ENCODE data around the gene PRDM16. TPM values are rescaled to one million over a fixed set of nuclear protein-coding genes. Genes with fewer than 3 reads are reported as not detected.

PRDM16 gene
- total and polyA plus RNA-seq, 4 donors, result 0.05 to 0.67 (median 0.19) TPM

DNA sequence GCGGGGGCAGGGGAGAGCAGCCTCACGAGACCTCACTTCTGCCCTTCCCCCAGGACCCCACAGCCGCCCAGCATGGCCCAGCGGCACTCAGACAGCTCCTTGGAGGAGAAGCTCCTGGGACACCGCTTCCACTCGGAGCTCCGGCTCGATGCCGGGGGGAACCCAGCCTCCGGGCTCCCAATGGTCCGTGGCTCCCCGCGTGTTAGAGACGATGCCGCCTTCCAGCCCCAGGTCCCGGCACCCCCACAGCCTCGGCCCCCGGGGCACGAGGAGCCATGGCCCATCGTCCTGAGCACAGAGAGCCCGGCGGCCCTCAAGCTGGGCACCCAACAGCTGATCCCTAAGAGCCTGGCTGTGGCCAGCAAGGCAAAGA lies 394.0 kb downstream of the PRDM16 start:
- WGBS, result 96% methylated on average over 22 of the region's 22 CpGs
- Histone ChIP-seq H3K4me1 (ENCODE audit: control insufficient read depth in 4 of 4, insufficient read depth in 4 of 4, low read length in 3 of 4) (peaks cover 2 to 10% (median 6%) of the 10 kb centered on the region in 4 donors), H3K4me3 (ENCODE audit: low read depth in 1 of 3, low read length in 3 of 3) (no peak overlapping the region), H3K27me3 (ENCODE audit: control insufficient read depth in 4 of 4, insufficient read depth in 4 of 4, low read length in 3 of 4) (no peaks in the 10 kb centered on the region), H3K36me3 (ENCODE audit: control insufficient read depth in 4 of 4, insufficient read depth in 3 of 4, low read depth in 1 of 4, low read length in 3 of 4) (no peaks in the 10 kb centered on the region), H3K9me3 (ENCODE audit: control insufficient read depth in 4 of 4, low read length in 3 of 4) (no peaks in the 10 kb centered on the region), H3K27ac (ENCODE audit: low read depth in 1 of 2, low read length in 2 of 2) (no peak overlapping the region), H3K9ac (ENCODE audit: low read depth in 1 of 2, low read length in 2 of 2) (no peak overlapping the region)
- no peak for TF ChIP-seq SP1 (IDR thresholded peaks at IDR 0.05)
- no peak for DNase-seq (ENCODE audit: low spot score)

DNA sequence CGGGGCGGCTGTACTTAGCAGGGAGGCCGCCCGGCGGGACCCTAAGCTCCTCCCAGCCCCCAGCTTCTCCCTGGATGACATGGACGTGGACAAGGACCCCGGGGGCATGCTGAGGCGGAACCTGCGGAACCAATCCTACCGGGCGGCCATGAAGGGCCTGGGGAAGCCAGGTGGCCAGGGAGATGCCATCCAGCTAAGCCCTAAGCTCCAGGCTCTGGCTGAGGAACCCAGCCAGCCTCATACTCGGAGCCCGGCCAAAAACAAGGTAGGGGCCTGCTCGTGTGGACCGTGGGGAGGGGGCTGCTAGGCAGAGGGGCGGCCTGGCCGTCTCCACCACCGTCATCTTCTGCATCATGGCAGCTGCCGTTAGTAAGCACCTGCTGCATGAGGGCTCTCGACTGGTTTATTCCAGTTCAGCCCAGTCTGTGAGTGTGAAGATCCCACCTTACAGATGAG lies 394.4 kb downstream of the PRDM16 start:
- no peak overlapping the region for H3K9ac ChIP-seq (ENCODE audit: low read depth in 1 of 2, low read length in 2 of 2)
- no peaks in the 10 kb centered on the region for H3K27me3 ChIP-seq (ENCODE audit: control insufficient read depth in 4 of 4, insufficient read depth in 4 of 4, low read length in 3 of 4)
- H3K4me1 ChIP-seq (ENCODE audit: control insufficient read depth in 4 of 4, insufficient read depth in 4 of 4, low read length in 3 of 4), result peaks cover 2 to 10% (median 6%) of the 10 kb centered on the region in 4 donors
- WGBS, result 96% methylated on average over 20 of the region's 20 CpGs
- H3K4me3 ChIP-seq (ENCODE audit: low read depth in 1 of 3, low read length in 3 of 3), result no peak overlapping the region
- H3K9me3 ChIP-seq (ENCODE audit: control insufficient read depth in 4 of 4, low read length in 3 of 4), result no peaks in the 10 kb centered on the region
- TF ChIP-seq SP1 (IDR thresholded peaks at IDR 0.05), result no peak
- TF ChIP-seq HNF4A (conservative IDR thresholded peaks at IDR 0.05), result no peak
- TF ChIP-seq, protein P1, sequence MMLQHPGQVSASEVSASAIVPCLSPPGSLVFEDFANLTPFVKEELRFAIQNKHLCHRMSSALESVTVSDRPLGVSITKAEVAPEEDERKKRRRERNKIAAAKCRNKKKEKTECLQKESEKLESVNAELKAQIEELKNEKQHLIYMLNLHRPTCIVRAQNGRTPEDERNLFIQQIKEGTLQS (IDR thresholded peaks at IDR 0.05), result no peak
- no peak for TF ChIP-seq YY1 (IDR thresholded peaks at IDR 0.05)
- TF ChIP-seq, protein P2, sequence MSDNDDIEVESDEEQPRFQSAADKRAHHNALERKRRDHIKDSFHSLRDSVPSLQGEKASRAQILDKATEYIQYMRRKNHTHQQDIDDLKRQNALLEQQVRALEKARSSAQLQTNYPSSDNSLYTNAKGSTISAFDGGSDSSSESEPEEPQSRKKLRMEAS (IDR thresholded peaks at IDR 0.05), result no peak
- TF ChIP-seq FOXA2 (IDR thresholded peaks at IDR 0.05), result no peak
- no peak for TF ChIP-seq EGR1 (IDR thresholded peaks at IDR 0.05; ENCODE audit: low read depth in 2 of 2)
- TF ChIP-seq HNF4G (IDR thresholded peaks at IDR 0.05), result no peak
- DNase-seq (ENCODE audit: low spot score), result no peak
- no peak overlapping the region for H3K27ac ChIP-seq (ENCODE audit: low read depth in 1 of 2, low read length in 2 of 2)
- H3K36me3 ChIP-seq (ENCODE audit: control insufficient read depth in 4 of 4, insufficient read depth in 3 of 4, low read depth in 1 of 4, low read length in 3 of 4), result no peaks in the 10 kb centered on the region

DNA sequence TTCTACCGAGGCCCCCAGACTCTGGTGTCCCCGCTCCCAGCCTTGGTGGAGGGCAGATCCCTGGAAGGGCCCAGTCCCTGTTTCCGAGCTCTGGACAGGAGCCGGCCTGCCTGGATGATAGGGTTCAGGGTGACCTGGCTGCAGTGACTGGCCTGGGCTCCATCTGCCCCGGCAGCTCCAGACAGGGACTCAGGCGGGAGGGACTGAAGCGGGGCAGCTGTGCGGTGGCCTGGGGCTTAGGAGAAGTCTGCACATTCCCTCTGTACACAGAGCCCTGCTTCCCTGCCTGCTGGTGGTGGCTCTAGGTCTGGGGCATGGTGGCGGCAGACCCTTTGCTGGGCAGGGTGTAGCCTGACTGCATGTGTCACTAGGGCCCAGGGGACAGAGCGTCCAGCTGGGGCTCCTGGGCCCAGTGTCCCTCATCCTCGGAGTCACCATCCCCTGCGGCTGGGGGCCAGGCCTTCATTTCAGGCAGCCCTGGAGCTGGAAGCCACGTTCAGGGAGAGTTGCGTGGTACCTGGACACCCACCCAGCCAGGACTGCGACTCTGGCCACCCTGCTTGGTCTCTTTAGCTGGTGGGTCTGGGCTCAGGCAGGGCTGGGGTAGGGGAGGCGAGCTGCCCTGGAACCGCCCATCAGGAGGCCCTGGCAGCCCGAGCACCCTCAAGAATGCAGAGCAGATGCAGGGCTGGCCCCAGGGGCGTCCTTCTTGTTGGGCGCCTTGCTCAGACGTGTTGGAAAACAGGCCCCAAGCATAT lies 395.1 kb downstream of the PRDM16 start:
- WGBS, result 96% methylated on average over 21 of the region's 21 CpGs
- TF ChIP-seq HNF4G (IDR thresholded peaks at IDR 0.05) (no peak), YY1 (IDR thresholded peaks at IDR 0.05) (no peak), RXRA (IDR thresholded peaks at IDR 0.05) (no peak), TAF1 (conservative IDR thresholded peaks at IDR 0.05) (no peak), RAD21 (IDR thresholded peaks at IDR 0.05) (no peak), JUND (IDR thresholded peaks at IDR 0.05) (no peak), FOXA2 (IDR thresholded peaks at IDR 0.05) (no peak), FOXA1 (IDR thresholded peaks at IDR 0.05) (no peak), GABPA (IDR thresholded peaks at IDR 0.05 in 1 of 2, conservative IDR thresholded peaks at IDR 0.05 in 1 of 2) (no peak), HNF4A (conservative IDR thresholded peaks at IDR 0.05) (no peak), NR2F2 (IDR thresholded peaks at IDR 0.05) (no peak), SP1 (IDR thresholded peaks at IDR 0.05) (no peak), EGR1 (IDR thresholded peaks at IDR 0.05; ENCODE audit: low read depth in 2 of 2) (no peak)
- TF ChIP-seq, protein P1 (IDR thresholded peaks at IDR 0.05), result no peak
- TF ChIP-seq, protein P3, sequence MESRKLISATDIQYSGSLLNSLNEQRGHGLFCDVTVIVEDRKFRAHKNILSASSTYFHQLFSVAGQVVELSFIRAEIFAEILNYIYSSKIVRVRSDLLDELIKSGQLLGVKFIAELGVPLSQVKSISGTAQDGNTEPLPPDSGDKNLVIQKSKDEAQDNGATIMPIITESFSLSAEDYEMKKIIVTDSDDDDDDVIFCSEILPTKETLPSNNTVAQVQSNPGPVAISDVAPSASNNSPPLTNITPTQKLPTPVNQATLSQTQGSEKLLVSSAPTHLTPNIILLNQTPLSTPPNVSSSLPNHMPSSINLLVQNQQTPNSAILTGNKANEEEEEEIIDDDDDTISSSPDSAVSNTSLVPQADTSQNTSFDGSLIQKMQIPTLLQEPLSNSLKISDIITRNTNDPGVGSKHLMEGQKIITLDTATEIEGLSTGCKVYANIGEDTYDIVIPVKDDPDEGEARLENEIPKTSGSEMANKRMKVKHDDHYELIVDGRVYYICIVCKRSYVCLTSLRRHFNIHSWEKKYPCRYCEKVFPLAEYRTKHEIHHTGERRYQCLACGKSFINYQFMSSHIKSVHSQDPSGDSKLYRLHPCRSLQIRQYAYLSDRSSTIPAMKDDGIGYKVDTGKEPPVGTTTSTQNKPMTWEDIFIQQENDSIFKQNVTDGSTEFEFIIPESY (IDR thresholded peaks at IDR 0.05), result no peak
- TF ChIP-seq, protein P4, sequence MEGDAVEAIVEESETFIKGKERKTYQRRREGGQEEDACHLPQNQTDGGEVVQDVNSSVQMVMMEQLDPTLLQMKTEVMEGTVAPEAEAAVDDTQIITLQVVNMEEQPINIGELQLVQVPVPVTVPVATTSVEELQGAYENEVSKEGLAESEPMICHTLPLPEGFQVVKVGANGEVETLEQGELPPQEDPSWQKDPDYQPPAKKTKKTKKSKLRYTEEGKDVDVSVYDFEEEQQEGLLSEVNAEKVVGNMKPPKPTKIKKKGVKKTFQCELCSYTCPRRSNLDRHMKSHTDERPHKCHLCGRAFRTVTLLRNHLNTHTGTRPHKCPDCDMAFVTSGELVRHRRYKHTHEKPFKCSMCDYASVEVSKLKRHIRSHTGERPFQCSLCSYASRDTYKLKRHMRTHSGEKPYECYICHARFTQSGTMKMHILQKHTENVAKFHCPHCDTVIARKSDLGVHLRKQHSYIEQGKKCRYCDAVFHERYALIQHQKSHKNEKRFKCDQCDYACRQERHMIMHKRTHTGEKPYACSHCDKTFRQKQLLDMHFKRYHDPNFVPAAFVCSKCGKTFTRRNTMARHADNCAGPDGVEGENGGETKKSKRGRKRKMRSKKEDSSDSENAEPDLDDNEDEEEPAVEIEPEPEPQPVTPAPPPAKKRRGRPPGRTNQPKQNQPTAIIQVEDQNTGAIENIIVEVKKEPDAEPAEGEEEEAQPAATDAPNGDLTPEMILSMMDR (IDR thresholded peaks at IDR 0.05; ENCODE audit: low read depth, low read length, missing input control), result no peak
- TF ChIP-seq, protein P2 (IDR thresholded peaks at IDR 0.05), result no peak
- TF ChIP-seq, protein P5, sequence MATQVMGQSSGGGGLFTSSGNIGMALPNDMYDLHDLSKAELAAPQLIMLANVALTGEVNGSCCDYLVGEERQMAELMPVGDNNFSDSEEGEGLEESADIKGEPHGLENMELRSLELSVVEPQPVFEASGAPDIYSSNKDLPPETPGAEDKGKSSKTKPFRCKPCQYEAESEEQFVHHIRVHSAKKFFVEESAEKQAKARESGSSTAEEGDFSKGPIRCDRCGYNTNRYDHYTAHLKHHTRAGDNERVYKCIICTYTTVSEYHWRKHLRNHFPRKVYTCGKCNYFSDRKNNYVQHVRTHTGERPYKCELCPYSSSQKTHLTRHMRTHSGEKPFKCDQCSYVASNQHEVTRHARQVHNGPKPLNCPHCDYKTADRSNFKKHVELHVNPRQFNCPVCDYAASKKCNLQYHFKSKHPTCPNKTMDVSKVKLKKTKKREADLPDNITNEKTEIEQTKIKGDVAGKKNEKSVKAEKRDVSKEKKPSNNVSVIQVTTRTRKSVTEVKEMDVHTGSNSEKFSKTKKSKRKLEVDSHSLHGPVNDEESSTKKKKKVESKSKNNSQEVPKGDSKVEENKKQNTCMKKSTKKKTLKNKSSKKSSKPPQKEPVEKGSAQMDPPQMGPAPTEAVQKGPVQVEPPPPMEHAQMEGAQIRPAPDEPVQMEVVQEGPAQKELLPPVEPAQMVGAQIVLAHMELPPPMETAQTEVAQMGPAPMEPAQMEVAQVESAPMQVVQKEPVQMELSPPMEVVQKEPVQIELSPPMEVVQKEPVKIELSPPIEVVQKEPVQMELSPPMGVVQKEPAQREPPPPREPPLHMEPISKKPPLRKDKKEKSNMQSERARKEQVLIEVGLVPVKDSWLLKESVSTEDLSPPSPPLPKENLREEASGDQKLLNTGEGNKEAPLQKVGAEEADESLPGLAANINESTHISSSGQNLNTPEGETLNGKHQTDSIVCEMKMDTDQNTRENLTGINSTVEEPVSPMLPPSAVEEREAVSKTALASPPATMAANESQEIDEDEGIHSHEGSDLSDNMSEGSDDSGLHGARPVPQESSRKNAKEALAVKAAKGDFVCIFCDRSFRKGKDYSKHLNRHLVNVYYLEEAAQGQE (IDR thresholded peaks at IDR 0.05), result no peak
- H3K9me3 ChIP-seq (ENCODE audit: control insufficient read depth in 4 of 4, low read length in 3 of 4), result no peaks in the 10 kb centered on the region
- H3K9ac ChIP-seq (ENCODE audit: low read depth in 1 of 2, low read length in 2 of 2), result no peak overlapping the region
- no peaks in the 10 kb centered on the region for H3K36me3 ChIP-seq (ENCODE audit: control insufficient read depth in 4 of 4, insufficient read depth in 3 of 4, low read depth in 1 of 4, low read length in 3 of 4)
- DNase-seq (ENCODE audit: low spot score), result no peak
- no peak overlapping the region for H3K27ac ChIP-seq (ENCODE audit: low read depth in 1 of 2, low read length in 2 of 2)
- H3K27me3 ChIP-seq (ENCODE audit: control insufficient read depth in 4 of 4, insufficient read depth in 4 of 4, low read length in 3 of 4), result no peaks in the 10 kb centered on the region
- H3K4me1 ChIP-seq (ENCODE audit: control insufficient read depth in 4 of 4, insufficient read depth in 4 of 4, low read length in 3 of 4), result peaks cover 2 to 10% (median 6%) of the 10 kb centered on the region in 4 donors
- no peak overlapping the region for H3K4me3 ChIP-seq (ENCODE audit: low read depth in 1 of 3, low read length in 3 of 3)
